ENCODE measurements around the gene GCNT2. TPM values are rescaled to one million over a fixed set of nuclear protein-coding genes. Genes with fewer than 3 reads are reported as not detected.
"Not testable (repeated sequence)": the region's sequence is repeated elsewhere in the genome, so short reads cannot be mapped to it uniquely, and the experiment has no call there.

The GCNT2 gene
- polyA plus RNA-seq, 6 donors from 2014 or later = 3.7 to 8.9 (median 5.9) TPM

GRCh38 chr6:10644225-10644624 is 123.1 kb downstream of the GCNT2 start:
- DNase-seq (no peak), ATAC-seq (ENCODE audit: low read depth in 2 of 2) (no peak)
- H3K4me3 Mint-ChIP-seq = peak overlapping the region in 4 of 8 donors; percentile 50 to 82 (median 70)
- H3K9me3 Mint-ChIP-seq = no peaks in the 10 kb centered on the region
- H3K27ac Mint-ChIP-seq = peak overlapping the region in 1 of 6 donors; percentile 59
- H3K36me3 Mint-ChIP-seq = no peaks in the 10 kb centered on the region
- H3K4me1 Mint-ChIP-seq = peaks cover 28 to 32% (median 31%) of the 10 kb centered on the region in 3 donors
- no peaks in the 10 kb centered on the region for H3K27me3 Mint-ChIP-seq

- no peak overlapping the region for H3K27ac Mint-ChIP-seq
- H3K4me3 Mint-ChIP-seq = peak overlapping the region in 1 of 8 donors; percentile 16
- H3K36me3 Mint-ChIP-seq = no peaks in the 10 kb centered on the region
These were observed 134.4 kb downstream of the GCNT2 start for GRCh38 chr6:10655508-10656055.

GRCh38 chr6:10658910-10659698 is 138.0 kb downstream of the GCNT2 start:
- Mint-ChIP-seq H3K4me1 (peaks cover 5 to 15% (median 14%) of the 10 kb centered on the region in 3 donors), H3K27me3 (peaks cover 12 to 28% (median 19%) of the 10 kb centered on the region in 3 donors), H3K36me3 (no peaks in the 10 kb centered on the region), H3K4me3 (peak overlapping the region in 6 of 8 donors; percentile 6 to 85 (median 58)), H3K27ac (no peak overlapping the region), H3K9me3 (peaks cover 0 to 3% (median 0%) of the 10 kb centered on the region in 7 donors)
- ATAC-seq (ENCODE audit: low read depth in 2 of 2) (no peak), DNase-seq (no peak)

More at GRCh38 chr6:10655508-10656055, 134.4 kb downstream of the GCNT2 start:
- ATAC-seq (ENCODE audit: low read depth in 2 of 2) = peak; percentile 35 to 60
- H3K9me3 Mint-ChIP-seq = peaks cover 0 to 3% (median 0%) of the 10 kb centered on the region in 7 donors
- H3K4me1 Mint-ChIP-seq = peaks cover 5 to 15% (median 14%) of the 10 kb centered on the region in 3 donors
- no peak for DNase-seq
- H3K27me3 Mint-ChIP-seq = peaks cover 12 to 45% (median 25%) of the 10 kb centered on the region in 3 donors

- H3K27me3 Mint-ChIP-seq = peaks cover 11 to 27% (median 22%) of the 10 kb centered on the region in 3 donors
- DNase-seq (no peak), ATAC-seq (ENCODE audit: low read depth in 2 of 2) (no peak)
- H3K4me1 Mint-ChIP-seq = peaks cover 5 to 15% (median 14%) of the 10 kb centered on the region in 3 donors
- H3K9me3 Mint-ChIP-seq = peaks cover 0 to 7% (median 1%) of the 10 kb centered on the region in 7 donors
- peak overlapping the region in 7 of 8 donors; percentile 29 to 85 (median 53) for H3K4me3 Mint-ChIP-seq
- no peak overlapping the region for H3K27ac Mint-ChIP-seq
- no peaks in the 10 kb centered on the region for H3K36me3 Mint-ChIP-seq
These were observed 138.7 kb downstream of the GCNT2 start for GRCh38 chr6:10659699-10660348.

GRCh38 chr6:10660431-10661191 is 139.5 kb downstream of the GCNT2 start:
- Mint-ChIP-seq H3K27me3 (peaks cover 3 to 22% (median 17%) of the 10 kb centered on the region in 3 donors), H3K4me3 (peak overlapping the region in 3 of 8 donors; percentile 20 to 50 (median 21))
- DNase-seq; H3K4me1 Mint-ChIP-seq; H3K9me3 Mint-ChIP-seq; H3K36me3 Mint-ChIP-seq; H3K27ac Mint-ChIP-seq; ATAC-seq (ENCODE audit: low read depth in 2 of 2): not testable (repeated sequence)

GRCh38 chr6:10662207-10662606 is 141.1 kb downstream of the GCNT2 start:
- H3K36me3 Mint-ChIP-seq = no peaks in the 10 kb centered on the region

GRCh38 chr6:10662742-10663141 is 141.6 kb downstream of the GCNT2 start:
- no peaks in the 10 kb centered on the region for H3K4me1 Mint-ChIP-seq
- no peak overlapping the region for H3K27ac Mint-ChIP-seq
- H3K4me3 Mint-ChIP-seq = no peak overlapping the region
- H3K27me3 Mint-ChIP-seq = peaks cover 15 to 32% (median 20%) of the 10 kb centered on the region in 3 donors
- ATAC-seq (ENCODE audit: low read depth in 2 of 2) (no peak), DNase-seq (no peak)
- no peaks in the 10 kb centered on the region for H3K36me3 Mint-ChIP-seq
- peaks cover 0 to 10% (median 2%) of the 10 kb centered on the region in 7 donors for H3K9me3 Mint-ChIP-seq

More at GRCh38 chr6:10662207-10662606, 141.1 kb downstream of the GCNT2 start:
- H3K9me3 Mint-ChIP-seq = peaks cover 0 to 8% (median 2%) of the 10 kb centered on the region in 7 donors
- H3K27ac Mint-ChIP-seq = no peak overlapping the region
- no peak overlapping the region for H3K4me3 Mint-ChIP-seq
- no peak for DNase-seq
- ATAC-seq (ENCODE audit: low read depth in 2 of 2) = no peak
- no peaks in the 10 kb centered on the region for H3K4me1 Mint-ChIP-seq
- H3K27me3 Mint-ChIP-seq = peaks cover 10 to 28% (median 15%) of the 10 kb centered on the region in 3 donors

GRCh38 chr6:10665595-10665994 is 144.4 kb downstream of the GCNT2 start:
- H3K4me3 Mint-ChIP-seq; H3K4me1 Mint-ChIP-seq; ATAC-seq (ENCODE audit: low read depth in 2 of 2); DNase-seq; H3K27ac Mint-ChIP-seq; H3K36me3 Mint-ChIP-seq: not testable (repeated sequence)
- peaks cover 17 to 39% (median 37%) of the 10 kb centered on the region in 3 donors for H3K27me3 Mint-ChIP-seq
- peaks cover 0 to 11% (median under 1%) of the 10 kb centered on the region in 7 donors for H3K9me3 Mint-ChIP-seq

- ATAC-seq (ENCODE audit: low read depth in 2 of 2) (no peak), DNase-seq (no peak)
- H3K4me3 Mint-ChIP-seq = no peak overlapping the region
- H3K36me3 Mint-ChIP-seq = no peaks in the 10 kb centered on the region
- H3K27me3 Mint-ChIP-seq = peaks cover 17 to 44% (median 38%) of the 10 kb centered on the region in 3 donors
- peaks cover 0 to 11% (median 0%) of the 10 kb centered on the region in 7 donors for H3K9me3 Mint-ChIP-seq
- peak overlapping the region in 1 of 6 donors; percentile 49 for H3K27ac Mint-ChIP-seq
- H3K4me1 Mint-ChIP-seq = no peaks in the 10 kb centered on the region
These were observed 147.2 kb downstream of the GCNT2 start for GRCh38 chr6:10668126-10668917.

GRCh38 chr6:10676403-10676802 is 155.3 kb downstream of the GCNT2 start:
- Mint-ChIP-seq H3K4me1 (peaks cover 0 to 4% (median 0%) of the 10 kb centered on the region in 3 donors), H3K27me3 (peaks cover 10 to 17% (median 16%) of the 10 kb centered on the region in 3 donors), H3K27ac (no peak overlapping the region), H3K9me3 (peaks cover 0 to 9% (median 2%) of the 10 kb centered on the region in 7 donors), H3K4me3 (no peak overlapping the region), H3K36me3 (peaks cover 0 to 7% of the 10 kb centered on the region in 2 donors)
- no peak for DNase-seq
- no peak for ATAC-seq (ENCODE audit: low read depth in 2 of 2)

- Mint-ChIP-seq H3K4me1 (peaks cover 0 to 4% (median 0%) of the 10 kb centered on the region in 3 donors), H3K27me3 (peaks cover 10 to 17% (median 11%) of the 10 kb centered on the region in 3 donors), H3K27ac (no peak overlapping the region), H3K4me3 (no peak overlapping the region), H3K36me3 (peaks cover 0 to 7% of the 10 kb centered on the region in 2 donors), H3K9me3 (peaks cover 0 to 9% (median 2%) of the 10 kb centered on the region in 7 donors)
- DNase-seq (no peak), ATAC-seq (ENCODE audit: low read depth in 2 of 2) (no peak)
These were observed 157.3 kb downstream of the GCNT2 start for GRCh38 chr6:10678456-10678855.

Measured in naive B cell (primary cell).